ENCODE data around the gene ABLIM1.

DNA sequence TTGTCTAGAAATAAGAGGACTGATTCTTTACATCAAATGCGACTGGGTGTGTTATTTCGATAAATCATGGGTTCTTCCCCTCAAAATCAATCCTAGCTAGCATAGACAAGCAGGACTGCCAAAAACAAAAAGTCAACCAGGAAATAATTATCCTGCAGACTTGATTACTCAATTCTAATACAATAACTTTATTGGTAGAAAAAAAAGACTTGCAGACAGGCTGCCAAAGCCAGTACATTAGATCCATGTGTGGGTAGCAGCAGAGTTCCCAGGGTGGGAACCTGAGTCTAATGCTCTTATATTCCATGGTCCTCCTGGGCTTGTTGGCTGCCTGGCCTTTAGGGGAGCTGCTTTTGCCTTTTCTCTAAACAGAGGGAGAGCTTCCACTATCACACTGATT is 261.6 kb downstream of the ABLIM1 start:
- no peak for TF ChIP-seq POLR2A (IDR thresholded peaks at IDR 0.05)
- TF ChIP-seq, protein P1, sequence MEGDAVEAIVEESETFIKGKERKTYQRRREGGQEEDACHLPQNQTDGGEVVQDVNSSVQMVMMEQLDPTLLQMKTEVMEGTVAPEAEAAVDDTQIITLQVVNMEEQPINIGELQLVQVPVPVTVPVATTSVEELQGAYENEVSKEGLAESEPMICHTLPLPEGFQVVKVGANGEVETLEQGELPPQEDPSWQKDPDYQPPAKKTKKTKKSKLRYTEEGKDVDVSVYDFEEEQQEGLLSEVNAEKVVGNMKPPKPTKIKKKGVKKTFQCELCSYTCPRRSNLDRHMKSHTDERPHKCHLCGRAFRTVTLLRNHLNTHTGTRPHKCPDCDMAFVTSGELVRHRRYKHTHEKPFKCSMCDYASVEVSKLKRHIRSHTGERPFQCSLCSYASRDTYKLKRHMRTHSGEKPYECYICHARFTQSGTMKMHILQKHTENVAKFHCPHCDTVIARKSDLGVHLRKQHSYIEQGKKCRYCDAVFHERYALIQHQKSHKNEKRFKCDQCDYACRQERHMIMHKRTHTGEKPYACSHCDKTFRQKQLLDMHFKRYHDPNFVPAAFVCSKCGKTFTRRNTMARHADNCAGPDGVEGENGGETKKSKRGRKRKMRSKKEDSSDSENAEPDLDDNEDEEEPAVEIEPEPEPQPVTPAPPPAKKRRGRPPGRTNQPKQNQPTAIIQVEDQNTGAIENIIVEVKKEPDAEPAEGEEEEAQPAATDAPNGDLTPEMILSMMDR (IDR thresholded peaks at IDR 0.05) = no peak
